ENCODE data around the gene RBM20. TPM values are rescaled to one million over a fixed set of nuclear protein-coding genes. Genes with fewer than 3 reads are reported as not detected.

Gene RBM20
- total RNA-seq, 1 donor from 2014 or later = 3.3 TPM

DNA sequence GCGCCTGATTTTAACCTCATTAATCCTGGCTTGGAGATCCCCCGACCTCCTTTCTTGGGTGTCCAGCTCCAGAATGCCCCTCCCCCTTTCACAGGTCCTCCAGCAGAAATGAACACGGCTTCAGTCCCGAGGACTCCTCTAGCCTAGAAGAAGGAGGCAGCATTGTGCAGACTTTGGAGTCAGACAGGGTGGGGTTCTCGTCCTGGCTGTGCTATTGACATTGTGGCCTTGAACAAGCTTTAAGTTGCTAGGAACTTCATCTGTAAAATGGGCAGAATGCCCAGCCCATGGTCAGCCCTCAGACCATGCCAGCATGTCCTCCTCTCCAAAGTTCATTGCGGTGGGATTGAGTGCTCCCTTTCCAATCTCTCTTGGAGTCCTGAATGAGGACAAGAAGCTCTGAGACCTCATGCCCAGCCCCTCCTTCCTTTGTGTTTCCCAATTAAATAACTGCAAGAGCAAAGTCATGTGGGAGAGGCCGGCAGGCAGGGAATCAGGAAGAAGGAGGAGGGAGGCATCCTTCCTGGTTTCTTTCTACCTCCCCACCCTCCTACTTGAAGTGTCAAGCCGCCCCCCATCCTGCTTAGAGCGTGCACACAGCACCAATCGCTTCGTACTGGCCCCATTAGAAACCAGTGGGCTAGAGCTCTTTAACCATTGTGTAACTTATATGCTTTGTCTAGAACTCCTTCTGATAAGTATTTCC, 86.4 kb downstream of the RBM20 start:
- no peak for DNase-seq (ENCODE audit: low read depth)
- Histone ChIP-seq H3K27me3 (ENCODE audit: control insufficient read depth, insufficient read depth, low read length) (no peaks in the 10 kb centered on the region), H3K4me3 (ENCODE audit: low read depth, low read length) (no peak overlapping the region), H3K36me3 (ENCODE audit: control insufficient read depth, insufficient read depth, low read length) (no peaks in the 10 kb centered on the region)
- TF ChIP-seq, protein P1, sequence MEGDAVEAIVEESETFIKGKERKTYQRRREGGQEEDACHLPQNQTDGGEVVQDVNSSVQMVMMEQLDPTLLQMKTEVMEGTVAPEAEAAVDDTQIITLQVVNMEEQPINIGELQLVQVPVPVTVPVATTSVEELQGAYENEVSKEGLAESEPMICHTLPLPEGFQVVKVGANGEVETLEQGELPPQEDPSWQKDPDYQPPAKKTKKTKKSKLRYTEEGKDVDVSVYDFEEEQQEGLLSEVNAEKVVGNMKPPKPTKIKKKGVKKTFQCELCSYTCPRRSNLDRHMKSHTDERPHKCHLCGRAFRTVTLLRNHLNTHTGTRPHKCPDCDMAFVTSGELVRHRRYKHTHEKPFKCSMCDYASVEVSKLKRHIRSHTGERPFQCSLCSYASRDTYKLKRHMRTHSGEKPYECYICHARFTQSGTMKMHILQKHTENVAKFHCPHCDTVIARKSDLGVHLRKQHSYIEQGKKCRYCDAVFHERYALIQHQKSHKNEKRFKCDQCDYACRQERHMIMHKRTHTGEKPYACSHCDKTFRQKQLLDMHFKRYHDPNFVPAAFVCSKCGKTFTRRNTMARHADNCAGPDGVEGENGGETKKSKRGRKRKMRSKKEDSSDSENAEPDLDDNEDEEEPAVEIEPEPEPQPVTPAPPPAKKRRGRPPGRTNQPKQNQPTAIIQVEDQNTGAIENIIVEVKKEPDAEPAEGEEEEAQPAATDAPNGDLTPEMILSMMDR (IDR thresholded peaks at IDR 0.05; ENCODE audit: insufficient read depth, low read length, poor library complexity, severe bottlenecking) = no peak

DNA sequence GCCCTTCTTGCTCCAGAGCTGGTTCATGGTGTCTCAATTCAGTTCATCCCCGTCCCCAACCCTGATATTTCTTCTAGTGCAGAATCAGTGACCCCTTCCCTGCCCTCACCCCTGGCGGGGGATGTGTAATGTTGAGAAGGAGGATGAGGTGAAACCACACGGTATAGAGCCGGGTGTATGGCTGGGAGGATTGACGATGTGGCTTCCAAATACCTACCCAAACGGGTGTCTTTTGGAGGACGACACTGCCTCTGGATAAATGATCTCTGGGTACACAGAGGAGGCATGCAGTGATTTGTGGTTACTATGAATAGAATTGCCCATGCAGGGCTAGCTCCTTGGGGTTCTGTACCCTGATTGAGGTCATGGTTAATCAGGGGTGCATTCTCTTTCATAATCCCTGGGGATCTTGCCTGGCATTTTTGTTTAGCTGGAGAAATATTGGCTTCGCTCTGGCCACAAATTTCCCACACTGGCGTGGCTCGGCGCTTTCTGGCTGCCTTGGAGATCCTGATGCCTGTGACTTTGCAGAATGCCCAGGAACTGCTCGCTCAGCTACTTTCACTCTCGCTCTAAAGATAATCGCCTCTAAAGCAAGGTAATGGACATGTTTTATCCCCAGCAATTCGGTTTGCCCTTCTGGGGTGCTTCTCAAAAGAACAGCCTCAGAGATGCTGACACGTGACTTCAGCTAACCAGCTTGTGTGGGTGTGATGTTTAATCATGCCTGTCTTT, 89.2 kb downstream of the RBM20 start:
- TF ChIP-seq, protein P1 (IDR thresholded peaks at IDR 0.05; ENCODE audit: insufficient read depth, low read length, poor library complexity, severe bottlenecking) = no peak
- H3K36me3 ChIP-seq (ENCODE audit: control insufficient read depth, insufficient read depth, low read length) = no peaks in the 10 kb centered on the region
- peak overlapping the region; percentile 0 for H3K4me3 ChIP-seq (ENCODE audit: low read depth, low read length)
- no peaks in the 10 kb centered on the region for H3K27me3 ChIP-seq (ENCODE audit: control insufficient read depth, insufficient read depth, low read length)
- DNase-seq (ENCODE audit: low read depth) = no peak

DNA sequence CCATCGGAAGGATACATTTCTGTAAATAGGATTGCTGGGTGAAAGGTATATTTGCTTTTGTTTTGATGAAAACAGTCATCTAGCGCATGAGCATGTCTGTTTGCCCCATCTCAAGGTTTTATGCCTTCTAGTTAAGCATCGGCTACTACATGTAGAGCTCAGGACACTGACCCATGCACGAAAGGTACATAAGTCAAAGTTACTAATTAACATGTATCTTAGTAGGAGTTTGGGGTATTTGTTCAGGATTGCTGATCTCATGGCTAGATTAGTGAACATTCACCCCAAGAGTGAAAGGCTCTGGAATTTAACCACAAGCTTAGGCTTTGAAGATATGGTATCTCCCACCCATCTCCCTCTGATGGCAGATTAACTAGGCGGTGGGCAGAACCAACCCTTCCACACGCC, 91.5 kb downstream of the RBM20 start:
- DNase-seq (ENCODE audit: low read depth) = no peak
- Histone ChIP-seq H3K4me3 (ENCODE audit: low read depth, low read length) (no peak overlapping the region), H3K27me3 (ENCODE audit: control insufficient read depth, insufficient read depth, low read length) (no peaks in the 10 kb centered on the region), H3K36me3 (ENCODE audit: control insufficient read depth, insufficient read depth, low read length) (no peaks in the 10 kb centered on the region)
- TF ChIP-seq, protein P1 (IDR thresholded peaks at IDR 0.05; ENCODE audit: insufficient read depth, low read length, poor library complexity, severe bottlenecking) = no peak

DNA sequence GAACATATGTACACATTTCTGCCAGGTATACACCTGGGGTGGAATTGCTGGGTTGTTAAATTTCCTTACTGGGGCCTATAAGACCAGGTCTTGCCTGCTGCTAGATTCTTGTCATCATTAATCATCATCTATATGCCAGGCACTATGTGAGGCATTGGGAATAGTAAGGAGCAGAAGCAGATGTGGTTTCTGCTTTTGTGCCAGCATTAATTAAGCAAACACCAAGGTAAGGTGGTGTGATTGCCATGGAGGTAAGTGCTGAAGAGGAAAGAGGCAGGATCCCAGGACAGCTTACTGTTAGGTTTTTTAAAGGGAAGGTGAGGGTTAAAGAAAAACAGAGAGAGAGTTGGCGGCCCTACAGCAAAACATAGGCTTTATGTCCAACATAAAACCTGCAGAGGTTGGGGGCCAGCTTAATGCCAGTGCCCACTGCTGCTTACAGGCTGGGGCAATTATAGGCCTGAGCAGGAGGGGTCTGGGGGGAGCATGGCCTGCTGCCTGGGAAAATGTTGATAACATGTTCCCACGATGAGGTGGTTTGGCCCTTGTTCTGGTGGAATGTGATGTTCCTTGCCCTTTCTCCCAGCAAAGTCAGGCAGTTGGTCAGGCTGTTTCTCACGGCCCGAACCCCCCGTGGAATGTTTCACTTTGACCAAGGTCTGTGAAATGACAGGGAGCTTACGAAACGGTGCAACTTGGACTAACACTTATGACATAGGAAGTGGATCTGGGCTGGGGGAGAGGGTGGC, 93.9 kb downstream of the RBM20 start:
- Histone ChIP-seq H3K27me3 (ENCODE audit: control insufficient read depth, insufficient read depth, low read length) (no peaks in the 10 kb centered on the region), H3K36me3 (ENCODE audit: control insufficient read depth, insufficient read depth, low read length) (no peaks in the 10 kb centered on the region), H3K4me3 (ENCODE audit: low read depth, low read length) (no peak overlapping the region)
- TF ChIP-seq, protein P1 (IDR thresholded peaks at IDR 0.05; ENCODE audit: insufficient read depth, low read length, poor library complexity, severe bottlenecking) = no peak
- DNase-seq (ENCODE audit: low read depth) = no peak

DNA sequence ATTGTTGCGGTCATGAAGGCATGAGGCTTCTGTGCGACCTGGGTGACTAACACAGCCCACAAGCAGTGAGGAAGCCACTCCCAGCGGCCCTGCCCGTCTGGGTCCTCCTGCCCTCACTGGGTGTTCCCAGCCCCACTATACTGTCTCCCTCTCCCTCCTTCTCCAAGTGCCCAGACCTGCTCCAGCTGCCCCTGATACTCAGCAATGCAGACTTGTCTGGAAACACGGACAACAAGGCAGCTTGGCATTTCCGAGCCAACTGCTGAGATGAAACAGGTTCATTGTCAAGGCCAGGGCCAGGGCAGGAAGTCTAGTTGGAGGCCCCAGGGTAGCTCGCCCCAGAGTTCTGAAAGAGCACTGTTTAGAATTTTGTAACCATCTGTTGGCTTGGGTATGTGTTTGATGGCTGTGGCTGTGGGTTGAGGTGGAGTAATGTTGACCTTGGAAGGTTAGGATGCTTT, 95.7 kb downstream of the RBM20 start:
- H3K27me3 ChIP-seq (ENCODE audit: control insufficient read depth, insufficient read depth, low read length) = no peaks in the 10 kb centered on the region
- DNase-seq (ENCODE audit: low read depth) = no peak
- TF ChIP-seq, protein P1 (IDR thresholded peaks at IDR 0.05; ENCODE audit: insufficient read depth, low read length, poor library complexity, severe bottlenecking) = no peak
- no peak overlapping the region for H3K4me3 ChIP-seq (ENCODE audit: low read depth, low read length)
- no peaks in the 10 kb centered on the region for H3K36me3 ChIP-seq (ENCODE audit: control insufficient read depth, insufficient read depth, low read length)
